Epidermal melanocyte (primary cell): ENCODE data around the gene RNASE1.
"Not testable (repeated sequence)": the region's sequence is repeated elsewhere in the genome, so short reads cannot be mapped to it uniquely, and the experiment has no call there.

Experiments used
- DNase-seq: peaks from one replicate; pipeline ENCODE4 v3.0.0; 2011; ENCODE audit warnings: low spot score; ENCODE audit not compliant: insufficient read length

RNASE1 gene

GRCh38 chr14:20774258-20774824, 28.3 kb downstream of the RNASE1 start:
- no peak for DNase-seq

GRCh38 chr14:20772650-20773049, 30.0 kb downstream of the RNASE1 start:
- no peak for DNase-seq

- DNase-seq = no peak
These were observed 33.2 kb downstream of the RNASE1 start for GRCh38 chr14:20769421-20769820.

- DNase-seq = no peak
These were observed 34.1 kb downstream of the RNASE1 start for GRCh38 chr14:20768593-20768892.

- no peak for DNase-seq
These were observed 41.7 kb downstream of the RNASE1 start for GRCh38 chr14:20760950-20761349.

GRCh38 chr14:20759465-20759864, 43.2 kb downstream of the RNASE1 start:
- DNase-seq = not testable (repeated sequence)

- no peak for DNase-seq
These were observed 44.7 kb downstream of the RNASE1 start for GRCh38 chr14:20757965-20758364.

GRCh38 chr14:20755037-20755436, 47.6 kb downstream of the RNASE1 start:
- DNase-seq = no peak

GRCh38 chr14:20754308-20754707, 48.3 kb downstream of the RNASE1 start:
- no peak for DNase-seq

- no peak for DNase-seq
These were observed 50.6 kb downstream of the RNASE1 start for GRCh38 chr14:20751963-20752562.
